ELF-1 (cell line): ENCODE results near the gene HDAC4.

ENCODE experiments used
- DNase-seq: peaks from one replicate; pipeline ENCODE4 v3.0.0-alpha.2; 2016; ENCODE audit warnings: low read depth, low spot score

The HDAC4 gene

GRCh38 chr2:239328351-239329191, 72.2 kb downstream of the HDAC4 start:
- peak; percentile 39 for DNase-seq

DNA sequence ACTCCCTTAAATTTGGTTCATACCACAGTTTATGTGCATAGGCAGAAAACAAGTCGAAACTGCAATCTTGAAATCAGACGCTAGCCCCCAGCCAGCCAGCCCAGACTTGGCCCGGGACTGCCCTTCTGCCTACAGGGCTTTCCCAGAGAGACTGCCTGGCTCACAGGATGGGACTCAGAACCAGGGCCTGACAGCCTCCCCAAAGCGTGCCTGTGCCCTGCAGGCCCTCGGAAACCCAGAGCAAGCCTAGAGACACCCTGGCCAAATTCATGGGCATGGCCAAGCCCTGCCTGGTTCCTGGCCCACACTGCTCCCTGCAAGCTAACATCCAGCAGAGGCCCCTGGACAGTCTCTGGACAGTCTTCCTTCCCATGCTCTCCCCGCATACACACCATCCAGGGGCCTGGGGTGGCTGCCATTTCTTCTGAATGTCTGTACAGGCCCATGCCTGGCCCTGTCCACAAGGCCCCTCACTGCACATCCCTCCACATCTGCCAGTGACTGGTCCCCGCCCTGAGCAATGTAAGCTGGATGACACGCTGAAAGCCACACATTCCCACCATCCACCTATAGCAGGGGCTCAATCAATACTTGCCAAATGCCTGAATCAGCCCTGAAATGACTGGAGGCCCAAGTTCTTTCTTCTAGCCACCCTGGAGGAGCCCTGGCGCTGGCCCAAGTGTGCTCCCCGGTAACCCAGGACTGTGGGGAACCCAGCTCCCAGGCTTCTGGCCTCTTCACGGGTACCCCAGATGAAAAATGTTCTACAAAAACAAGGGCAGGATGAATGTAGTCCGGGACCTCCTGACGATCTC, 73.1 kb downstream of the HDAC4 start:
- no peak for DNase-seq

- DNase-seq, result no peak
Measured at GRCh38 chr2:239326831-239327535, 73.8 kb downstream of the HDAC4 start.

GRCh38 chr2:239324456-239324855, 76.4 kb downstream of the HDAC4 start:
- no peak for DNase-seq

- DNase-seq, result no peak
Measured at GRCh38 chr2:239323447-239323846, 77.4 kb downstream of the HDAC4 start.

DNA sequence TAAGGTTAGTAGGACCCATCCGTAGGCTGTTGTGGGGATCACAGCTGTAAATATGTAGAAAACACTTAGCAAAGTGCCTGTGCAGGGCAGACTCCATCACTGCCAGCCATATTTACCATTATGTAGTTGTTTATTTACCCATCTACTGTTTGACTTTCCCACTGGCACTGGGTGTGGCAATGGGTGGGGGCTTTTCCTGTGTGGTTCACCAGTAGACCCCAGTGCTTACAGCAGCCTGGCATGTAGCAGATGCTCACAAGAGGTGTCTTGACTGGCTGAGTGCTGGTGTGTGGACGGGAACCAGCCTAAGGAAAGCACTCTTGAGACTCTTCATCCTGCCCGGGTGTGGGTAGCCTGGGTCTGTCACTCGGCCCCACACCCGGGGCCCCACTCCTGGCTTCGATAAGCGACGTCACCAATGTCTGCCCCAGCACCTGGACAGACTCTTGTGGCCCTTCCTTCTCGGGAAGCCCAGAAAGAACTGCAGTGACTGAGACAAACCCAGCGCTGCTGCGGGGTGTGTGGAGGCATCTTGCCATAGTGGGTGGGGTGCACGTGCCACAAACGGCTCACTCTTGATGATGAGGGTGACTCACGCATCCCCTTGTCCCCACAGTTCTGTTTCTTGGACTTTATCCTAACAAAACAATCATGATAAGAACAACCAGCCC, 78.3 kb downstream of the HDAC4 start:
- DNase-seq, result no peak

DNA sequence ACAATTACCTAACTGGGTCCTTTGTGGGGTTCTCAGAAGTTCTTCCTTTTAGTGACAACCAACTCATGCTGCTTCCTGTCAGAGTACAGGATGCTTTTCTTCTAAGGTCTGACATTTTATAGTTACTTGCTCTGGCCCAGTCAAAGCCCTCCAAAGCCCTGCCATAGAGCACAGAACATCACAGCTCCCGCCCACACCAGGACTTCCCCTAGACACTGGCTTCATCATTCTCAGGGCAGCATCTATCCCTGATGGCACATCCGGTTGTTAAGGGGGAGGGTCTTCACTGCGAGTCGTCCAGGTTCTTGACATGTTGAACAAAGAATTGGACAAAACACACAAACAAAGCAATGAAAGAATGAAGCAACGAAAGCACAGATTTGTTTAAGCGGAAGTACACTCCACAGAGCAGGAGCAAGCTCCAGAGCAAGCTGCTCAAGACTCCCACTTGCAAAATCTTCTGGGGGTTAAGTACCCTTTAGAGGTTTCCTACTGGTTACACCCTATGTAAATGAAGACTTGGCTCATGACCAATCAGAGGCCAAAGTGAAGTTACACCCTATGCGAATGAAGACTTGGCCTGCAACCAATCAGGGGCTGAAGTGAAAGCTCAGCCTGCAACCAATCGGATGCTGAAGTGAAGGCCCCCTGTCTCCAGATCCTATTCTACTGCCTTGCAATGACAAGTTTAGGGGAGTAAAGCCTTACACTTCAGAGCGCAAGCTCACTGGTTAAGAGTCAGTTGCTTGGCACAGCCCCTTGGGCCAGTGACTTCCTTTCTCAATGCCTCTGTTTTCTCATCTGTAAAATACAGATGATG, 79.0 kb downstream of the HDAC4 start:
- no peak for DNase-seq

DNA sequence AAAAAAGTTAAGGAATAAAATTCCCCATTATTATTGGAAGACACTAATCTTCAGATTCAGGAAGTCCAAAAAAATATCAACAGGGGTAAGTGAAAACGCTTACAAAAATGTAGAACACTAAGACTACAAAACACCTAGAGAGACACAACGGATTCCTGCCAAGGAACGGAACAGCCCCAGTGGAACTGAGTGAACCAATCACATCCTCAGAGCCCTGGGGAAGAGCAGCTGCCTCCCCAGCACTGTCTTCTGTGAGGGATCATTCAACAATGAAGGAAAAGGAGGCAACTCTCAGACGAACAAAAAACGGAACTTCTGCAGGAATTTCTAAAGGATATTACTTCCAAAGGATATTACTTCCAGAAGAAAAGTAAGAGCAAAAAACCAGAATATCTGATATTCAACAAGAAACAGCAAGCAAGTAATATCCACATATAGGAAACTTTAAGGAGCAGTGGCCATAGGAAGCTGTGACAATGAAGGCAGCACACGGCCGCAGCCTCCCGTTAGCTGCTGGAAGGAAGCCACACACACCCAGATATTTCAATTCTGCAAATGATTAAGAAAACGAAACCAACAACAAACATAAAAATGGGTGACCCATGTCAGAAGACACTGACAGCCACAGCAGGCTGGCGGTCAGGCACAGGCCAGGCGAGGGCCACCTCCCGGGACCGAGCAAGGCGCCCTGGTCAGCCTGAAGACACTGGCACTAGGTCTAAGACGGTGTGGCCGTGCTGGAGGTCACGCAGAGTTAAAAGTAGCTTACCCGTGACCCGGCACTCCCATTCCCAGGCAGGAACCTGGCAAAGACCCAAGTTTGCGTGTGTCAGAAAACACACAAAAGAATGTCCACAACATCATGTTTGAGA, 81.8 kb downstream of the HDAC4 start:
- no peak for DNase-seq

DNA sequence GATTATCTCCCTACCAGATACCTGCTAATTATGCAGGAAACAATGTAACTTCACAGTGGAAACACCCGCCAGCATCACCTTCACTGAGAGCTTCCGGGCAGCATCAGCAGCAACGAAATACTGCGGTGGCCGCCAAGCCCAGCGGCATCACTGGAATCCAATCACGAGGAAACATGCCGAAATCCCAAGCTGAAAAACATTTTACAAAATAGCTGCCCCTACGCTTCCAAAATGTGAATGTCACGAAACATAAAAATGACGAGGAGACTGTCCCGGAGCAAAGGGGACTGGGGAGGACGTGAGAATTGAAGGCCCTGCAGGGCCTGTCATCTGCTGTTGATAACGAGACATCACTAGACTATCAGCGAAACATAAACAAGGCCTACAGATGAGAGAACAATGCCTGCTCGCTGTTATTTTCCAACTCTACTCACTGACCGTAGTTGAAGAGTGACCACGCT, 82.6 kb downstream of the HDAC4 start:
- no peak for DNase-seq

GRCh38 chr2:239316562-239317465, 84.0 kb downstream of the HDAC4 start:
- DNase-seq, result no peak

GRCh38 chr2:239315308-239315707, 85.5 kb downstream of the HDAC4 start:
- no peak for DNase-seq

GRCh38 chr2:239313776-239314175, 87.0 kb downstream of the HDAC4 start:
- no peak for DNase-seq

- DNase-seq, result no peak
Measured at GRCh38 chr2:239312741-239313667, 87.8 kb downstream of the HDAC4 start.

- DNase-seq, result no peak
Measured at GRCh38 chr2:239312081-239312511, 88.7 kb downstream of the HDAC4 start.

DNA sequence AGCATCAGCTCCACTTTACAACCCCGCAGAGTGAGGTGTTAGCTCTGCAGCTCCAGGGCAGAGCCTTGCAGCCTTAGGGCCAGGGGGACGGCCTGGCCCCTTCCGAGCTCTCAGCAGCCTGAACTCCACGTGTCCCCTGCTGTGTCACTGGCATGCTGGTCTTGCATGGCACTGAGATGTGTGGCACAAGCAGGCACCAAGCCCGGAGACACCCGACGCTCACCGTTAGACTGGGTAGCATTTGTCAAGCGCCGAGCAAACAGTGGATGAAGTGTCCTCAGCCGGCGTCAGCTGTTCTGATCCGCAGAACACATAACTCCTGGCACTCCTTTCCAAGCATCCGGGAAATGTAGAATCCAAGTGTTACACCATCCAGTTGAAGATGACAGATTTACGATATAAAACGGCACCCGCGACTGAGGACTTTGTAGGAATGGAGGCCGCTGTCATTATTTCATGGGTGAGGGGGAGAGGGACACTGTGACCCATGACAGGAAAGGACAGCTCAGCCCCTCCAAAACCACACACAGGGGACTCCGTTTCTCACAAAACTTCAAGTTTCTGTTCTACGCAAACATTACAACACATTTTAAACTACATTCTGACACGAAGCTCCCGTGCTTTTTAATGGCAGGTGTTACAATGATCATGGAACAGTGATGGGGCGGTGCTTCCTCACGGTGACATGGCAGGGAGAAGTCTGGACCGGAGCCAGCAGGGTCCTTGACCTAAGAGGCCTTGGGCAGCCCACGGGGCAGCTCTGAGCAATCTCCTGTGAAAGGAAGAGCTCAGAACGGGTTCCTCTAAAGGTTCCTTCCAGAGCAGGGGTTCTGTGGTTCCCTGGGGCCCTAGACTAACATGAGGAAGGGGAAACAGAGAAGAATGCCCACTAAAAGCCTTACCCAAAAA, 89.4 kb downstream of the HDAC4 start:
- DNase-seq, result no peak

DNA sequence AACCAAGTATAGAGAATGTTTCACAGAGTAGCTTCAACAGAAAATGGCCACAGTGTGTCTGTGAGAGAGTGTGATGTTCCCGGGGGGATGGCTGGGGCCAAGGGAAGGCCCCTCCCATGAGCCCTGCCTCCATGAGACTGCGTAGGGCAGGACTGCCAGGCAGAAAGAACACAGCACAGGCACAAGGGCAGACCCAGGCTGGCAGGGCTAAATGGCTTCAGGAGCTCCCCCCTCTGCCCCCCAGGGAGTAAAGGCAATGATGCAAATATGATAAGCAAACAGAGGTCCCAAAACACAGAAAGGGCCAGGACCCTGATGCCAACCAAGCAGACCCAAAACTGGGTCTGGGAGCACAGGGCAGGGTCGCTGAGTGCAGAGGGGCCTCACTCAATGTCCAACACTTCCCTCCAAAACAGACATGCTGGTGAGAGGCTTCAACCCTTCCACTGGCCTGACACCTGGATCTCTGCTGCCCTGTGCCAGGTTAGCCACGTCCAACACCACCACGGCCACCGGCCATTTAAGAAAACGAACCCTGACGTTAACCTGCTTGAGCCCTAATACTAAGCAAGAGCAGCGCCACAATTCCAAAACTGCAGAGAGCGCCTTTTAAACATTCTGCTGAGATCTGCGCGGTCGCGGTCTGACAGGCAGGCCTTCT, 90.3 kb downstream of the HDAC4 start:
- no peak for DNase-seq
